T-helper 9 cell (primary cell): ENCODE data around the gene GNAI2.
A peak's percentile ranks its signal among the peaks of the same experiment; 100 is the strongest.
"Not testable (repeated sequence)": the region's sequence is repeated elsewhere in the genome, so short reads cannot be mapped to it uniquely, and the experiment has no call there.

Experiments used
- DNase-seq: peaks from one replicate; pipeline ENCODE4 v3.0.0-alpha.2; 2020

The GNAI2 gene

GRCh38 chr3:50267280-50267913 is 31.4 kb downstream of the GNAI2 start:
- DNase-seq: no peak

GRCh38 chr3:50268276-50268675 is 32.3 kb downstream of the GNAI2 start:
- no peak for DNase-seq

GRCh38 chr3:50268703-50269451 is 32.9 kb downstream of the GNAI2 start, which contains the start of gene SEMA3B:
TSS of gene SEMA3B (plus strand) at chr3:50269147. CDS start at chr3:50269241, 94 bp downstream.
- DNase-seq: no peak

- no peak for DNase-seq
These were observed 33.5 kb downstream of the GNAI2 start for GRCh38 chr3:50269460-50269859.

GRCh38 chr3:50269977-50270413 is 34.0 kb downstream of the GNAI2 start:
- no peak for DNase-seq

GRCh38 chr3:50270422-50271224 is 34.6 kb downstream of the GNAI2 start:
- no peak for DNase-seq

GRCh38 chr3:50271314-50271936 is 35.4 kb downstream of the GNAI2 start:
- DNase-seq: no peak

GRCh38 chr3:50272538-50272910 is 36.5 kb downstream of the GNAI2 start:
- DNase-seq: not testable (repeated sequence)

- peak; percentile 91 for DNase-seq
These were observed 37.1 kb downstream of the GNAI2 start for GRCh38 chr3:50272911-50273688.

- DNase-seq: no peak
These were observed 37.7 kb downstream of the GNAI2 start for GRCh38 chr3:50273689-50274065.

- peak; percentile 72 for DNase-seq
These were observed 38.5 kb downstream of the GNAI2 start for GRCh38 chr3:50274371-50275104.

GRCh38 chr3:50275141-50275995 is 39.4 kb downstream of the GNAI2 start:
- DNase-seq: no peak

GRCh38 chr3:50275996-50276761 is 40.2 kb downstream of the GNAI2 start:
- DNase-seq: no peak

GRCh38 chr3:50276762-50277101 is 40.7 kb downstream of the GNAI2 start:
- no peak for DNase-seq

- DNase-seq: no peak
These were observed 42.3 kb downstream of the GNAI2 start for GRCh38 chr3:50278123-50278879.

- no peak for DNase-seq
These were observed 42.8 kb downstream of the GNAI2 start, which contains the start of gene LSMEM2 for GRCh38 chr3:50278880-50279224. TSS of gene LSMEM2 (plus strand) at chr3:50279087. CDS start at chr3:50279114, 27 bp downstream.

- DNase-seq: no peak
These were observed 43.4 kb downstream of the GNAI2 start for GRCh38 chr3:50279255-50280016.

- not testable (repeated sequence) for DNase-seq
These were observed 48.1 kb downstream of the GNAI2 start for GRCh38 chr3:50284121-50284520.
